Measurements from ENCODE around the gene LDHA.

The LDHA gene

DNA sequence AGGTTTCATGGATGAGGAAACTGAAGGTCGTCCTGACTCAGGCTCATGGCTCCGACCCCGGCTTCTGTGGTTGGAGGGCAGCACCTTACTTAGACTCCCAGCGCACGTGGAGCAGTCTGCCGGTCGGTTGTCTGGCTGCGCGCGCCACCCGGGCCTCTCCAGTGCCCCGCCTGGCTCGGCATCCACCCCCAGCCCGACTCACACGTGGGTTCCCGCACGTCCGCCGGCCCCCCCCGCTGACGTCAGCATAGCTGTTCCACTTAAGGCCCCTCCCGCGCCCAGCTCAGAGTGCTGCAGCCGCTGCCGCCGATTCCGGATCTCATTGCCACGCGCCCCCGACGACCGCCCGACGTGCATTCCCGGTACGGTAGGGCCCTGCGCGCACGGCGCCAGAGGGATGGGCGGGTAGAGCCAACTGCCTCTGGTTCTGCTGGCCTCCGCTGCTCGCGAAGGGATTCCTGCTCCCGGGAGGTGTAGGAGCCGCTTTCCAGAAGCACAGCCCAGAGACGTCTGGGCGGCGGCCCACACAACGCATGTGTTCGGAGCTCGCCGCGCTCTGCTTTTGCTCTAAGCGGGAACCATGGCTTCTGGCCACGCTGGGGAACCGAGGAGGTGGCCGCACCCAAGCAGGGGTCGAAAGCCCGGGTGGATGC lies at the start of gene LDHA:
Gene LDHA (plus strand): TSS at position 289 of the 653 bp plus-strand sequence. CDS start 2,280 bp downstream, outside the sequence.
- peak; percentile 97 for DNase-seq (ENCODE audit: low read depth)

DNA sequence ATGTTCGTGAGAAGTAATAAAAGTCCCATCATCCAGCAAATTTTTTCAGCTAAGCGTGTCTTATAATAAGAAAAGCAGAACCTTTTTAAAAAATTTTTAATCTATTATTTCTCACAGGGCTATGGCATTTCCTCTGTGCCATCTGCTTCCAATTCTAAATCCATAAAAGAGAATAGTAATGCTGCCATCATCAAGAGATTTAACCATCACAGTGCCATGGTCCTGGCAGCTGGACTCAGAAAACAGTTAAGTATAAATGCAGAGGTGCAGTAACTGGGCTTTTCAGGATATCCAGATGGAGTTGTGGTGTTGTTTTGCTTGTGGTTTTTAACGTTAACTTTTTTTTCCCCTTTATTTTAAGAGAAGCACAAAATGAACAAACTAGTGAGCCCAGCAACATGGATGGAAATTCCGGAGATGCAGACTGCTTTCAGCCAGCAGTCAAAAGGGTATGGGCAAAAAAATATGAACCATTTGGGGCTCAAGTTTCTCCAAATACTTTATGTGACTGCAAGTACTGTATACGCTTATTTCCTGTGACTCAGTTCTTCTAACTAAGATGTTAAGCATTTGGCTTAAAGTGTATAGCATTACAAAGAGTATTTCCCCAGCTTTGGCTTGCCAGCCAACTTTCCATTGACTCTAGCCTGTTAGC lies 46.8 kb upstream of the LDHA start:
- peak; percentile 87 for DNase-seq (ENCODE audit: low read depth)

- peak; percentile 47 for DNase-seq (ENCODE audit: low read depth)
Observed at GRCh38 chr11:18352581-18352980, 41.8 kb upstream of the LDHA start.

GRCh38 chr11:18358646-18359045 lies 35.7 kb upstream of the LDHA start:
- no peak for DNase-seq (ENCODE audit: low read depth)

DNA sequence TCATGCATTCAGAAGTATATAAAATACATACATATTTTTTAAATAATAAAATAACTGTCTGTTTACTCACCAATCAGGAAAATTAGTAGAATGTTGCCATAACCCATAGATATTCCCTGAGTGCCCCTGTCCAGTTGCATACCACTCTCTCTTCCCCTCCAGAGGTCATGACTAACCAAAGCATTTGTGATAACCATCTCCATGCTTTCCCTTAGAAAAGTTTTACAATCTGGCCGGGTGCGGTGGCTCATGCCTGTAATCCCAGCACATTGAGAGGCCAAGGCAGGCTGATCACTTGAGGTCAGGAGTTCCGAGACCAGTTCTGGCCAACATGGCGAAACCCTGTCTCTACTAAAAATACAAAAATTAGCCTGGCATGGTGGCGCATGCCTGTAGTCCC lies 33.2 kb upstream of the LDHA start:
- DNase-seq (ENCODE audit: low read depth) = peak; percentile 76

GRCh38 chr11:18364495-18365073 lies 29.8 kb upstream of the LDHA start:
- DNase-seq (ENCODE audit: low read depth) = peak; percentile 6

- no peak for DNase-seq (ENCODE audit: low read depth)
Observed at GRCh38 chr11:18365741-18366140, 28.6 kb upstream of the LDHA start.

GRCh38 chr11:18366286-18366685 lies 28.1 kb upstream of the LDHA start:
- DNase-seq (ENCODE audit: low read depth) = no peak

DNA sequence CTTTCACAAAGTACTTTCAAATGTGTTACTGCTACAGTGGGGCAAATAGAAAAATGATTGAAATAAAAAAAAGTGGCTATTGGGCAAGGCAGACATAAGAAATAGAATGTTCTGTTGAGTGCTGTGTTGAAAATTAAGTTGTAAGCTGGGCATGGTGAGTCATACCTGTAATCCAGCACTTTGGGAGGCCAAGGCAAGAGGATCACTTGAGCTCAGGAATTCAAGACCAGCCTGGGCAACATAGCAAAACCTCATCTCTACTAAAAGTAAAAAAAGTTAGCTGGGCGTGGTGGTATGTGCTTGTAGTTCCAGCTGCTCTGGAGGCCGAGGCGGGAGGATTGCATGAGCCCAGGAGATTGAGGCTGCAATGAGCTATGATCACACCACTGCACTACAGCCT lies 26.9 kb upstream of the LDHA start:
- DNase-seq (ENCODE audit: low read depth) = peak; percentile 36

DNA sequence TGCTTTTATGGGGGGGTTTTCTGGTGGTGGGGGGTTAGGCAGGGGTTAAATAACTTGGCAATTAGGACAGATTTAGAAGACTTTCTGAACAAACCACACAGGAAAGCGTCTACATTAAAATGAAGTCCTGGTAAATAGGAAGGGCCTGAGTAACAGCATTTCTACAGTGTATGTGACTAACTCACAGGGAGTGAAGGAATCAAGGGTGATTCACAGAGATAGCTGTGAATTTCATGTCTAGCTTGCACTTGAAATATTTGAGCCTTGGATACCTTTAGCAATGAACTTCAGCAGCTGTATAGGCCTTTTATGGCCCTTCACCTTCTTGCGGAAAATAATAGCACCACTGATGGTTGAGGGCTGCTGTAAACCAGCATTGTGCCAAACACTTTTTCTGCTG lies 26.1 kb upstream of the LDHA start:
- peak; percentile 73 for DNase-seq (ENCODE audit: low read depth)

GRCh38 chr11:18369398-18369797 lies 25.0 kb upstream of the LDHA start:
- DNase-seq (ENCODE audit: low read depth) = no peak

- DNase-seq (ENCODE audit: low read depth) = no peak
Observed at GRCh38 chr11:18371279-18371678, 23.1 kb upstream of the LDHA start.

- DNase-seq (ENCODE audit: low read depth) = no peak
Observed at GRCh38 chr11:18372201-18372600, 22.2 kb upstream of the LDHA start.

- DNase-seq (ENCODE audit: low read depth) = no peak
Observed at GRCh38 chr11:18374956-18375355, 19.4 kb upstream of the LDHA start.

GRCh38 chr11:18375941-18376340 lies 18.4 kb upstream of the LDHA start:
- DNase-seq (ENCODE audit: low read depth) = no peak

DNA sequence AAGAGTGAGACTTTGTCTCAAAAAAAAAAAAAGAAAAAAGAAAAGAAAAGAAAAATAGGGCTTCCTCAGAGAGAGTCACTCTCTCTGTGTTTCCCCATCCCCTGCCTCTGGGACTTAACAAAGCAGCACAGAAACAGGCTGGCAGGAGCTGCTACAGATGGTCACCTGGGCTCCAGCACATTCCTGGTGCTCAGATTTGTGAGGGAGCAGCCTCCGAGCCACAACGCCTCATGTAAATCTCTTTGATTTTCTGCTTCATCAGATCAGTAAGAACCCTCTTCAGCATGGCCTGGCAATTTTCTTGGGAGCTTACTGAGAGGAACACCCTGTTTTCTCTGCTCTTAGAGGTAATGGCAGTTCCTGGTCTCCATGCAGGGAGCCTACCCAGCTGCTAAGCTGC lies 15.2 kb upstream of the LDHA start:
- DNase-seq (ENCODE audit: low read depth) = no peak

- DNase-seq (ENCODE audit: low read depth) = peak; percentile 100
Observed at GRCh38 chr11:18383388-18384156, 10.8 kb upstream of the LDHA start.

DNA sequence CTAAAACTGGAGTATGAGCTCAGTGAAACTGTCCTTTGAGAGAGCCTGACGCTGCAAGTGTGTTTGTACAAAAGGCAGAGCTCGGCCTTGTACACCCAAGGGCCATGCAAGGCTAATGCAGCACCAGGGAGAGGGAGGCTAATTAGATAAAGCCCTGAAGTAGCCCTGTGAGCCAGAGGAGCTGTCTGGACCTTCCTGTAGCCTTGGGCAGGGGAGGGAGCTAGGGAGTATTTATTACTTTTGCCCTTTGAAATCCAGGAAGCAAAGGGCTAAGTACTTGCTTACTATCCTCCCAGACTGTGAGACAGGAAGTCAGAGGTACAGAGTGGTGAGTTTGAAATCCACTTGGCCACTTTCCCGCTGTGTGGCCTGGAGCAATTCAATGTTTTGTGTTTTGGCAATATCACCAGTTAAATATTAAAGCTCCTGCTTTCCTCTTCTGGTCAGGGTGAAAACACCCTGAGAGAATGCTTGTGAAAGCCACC lies 10.2 kb upstream of the LDHA start:
- DNase-seq (ENCODE audit: low read depth) = peak; percentile 96

GRCh38 chr11:18390088-18390487 lies 4.3 kb upstream of the LDHA start:
- no peak for DNase-seq (ENCODE audit: low read depth)

GRCh38 chr11:18392434-18393321 lies 1.7 kb upstream of the LDHA start:
- DNase-seq (ENCODE audit: low read depth) = peak; percentile 53

- no peak for DNase-seq (ENCODE audit: low read depth)
Observed at GRCh38 chr11:18393581-18394274, 635 bp upstream of the LDHA start.
